ENCODE results near the gene HS6ST3. TPM values are rescaled to one million over a fixed set of nuclear protein-coding genes. Genes with fewer than 3 reads are reported as not detected.

HS6ST3 gene
- total and polyA plus RNA-seq, 9 of the 15 experiments (the other 6 are each of a cell fraction or from before 2014, with no cell fraction given), result not detected

- TF ChIP-seq ZNF311 (CRISPR knock-in tag; IDR thresholded peaks at IDR 0.05) (no peak), TCF3 (CRISPR knock-in tag; IDR thresholded peaks at IDR 0.05) (no peak), ZNF76 (CRISPR knock-in tag; IDR thresholded peaks at IDR 0.05; ENCODE audit: borderline replicate concordance) (no peak), POLR2B (IDR thresholded peaks at IDR 0.05; ENCODE audit: low read depth, partially characterized antibody) (no peak)
Measured at GRCh38 chr13:96546463-96546862, 456.6 kb downstream of the HS6ST3 start (continued).

DNA sequence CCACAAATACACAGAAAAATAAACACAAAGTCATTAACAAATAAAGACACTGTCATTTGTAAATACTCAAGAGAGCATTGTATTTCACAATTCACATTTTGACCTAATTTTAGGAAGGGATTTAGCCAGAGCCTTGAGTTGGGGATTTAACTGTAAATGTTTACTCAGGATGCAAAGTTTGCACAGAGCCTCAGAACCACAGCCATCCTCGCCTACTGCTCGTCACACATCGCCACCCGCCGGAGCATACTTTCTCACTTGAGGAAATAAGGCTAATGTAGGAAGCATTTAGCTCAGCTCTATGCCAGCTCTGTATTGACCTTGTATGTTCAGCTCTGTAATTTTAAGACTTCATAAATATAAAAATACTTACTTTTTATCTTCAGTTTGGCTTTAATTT lies 461.6 kb downstream of the HS6ST3 start:
- 0% methylated on average over 5 of the region's 5 CpGs for WGBS (ENCODE audit: insufficient coverage, low coverage, missing lambda C conversion rate)
- CTCF ChIA-PET (ENCODE audit: low intra/inter-chr PET ratio), result no interaction called here
- no peak for TF ChIP-seq POLR2AphosphoS5 (IDR thresholded peaks at IDR 0.05; ENCODE audit: control insufficient read depth, insufficient read depth, low read depth, low read length)
- TF ChIP-seq RBM34 (IDR thresholded peaks at IDR 0.05; ENCODE audit: borderline replicate concordance, insufficient read depth, low read length), result no peak
- TF ChIP-seq XRCC4 (IDR thresholded peaks at IDR 0.05; ENCODE audit: extremely low read depth, insufficient read depth, insufficient read length), result no peak
- TF ChIP-seq ZMIZ1 (IDR thresholded peaks at IDR 0.05; ENCODE audit: low read depth in 2 of 2, low read length in 2 of 2), result no peak
- no peak for TF ChIP-seq ZNF436 (CRISPR knock-in tag; IDR thresholded peaks at IDR 0.05)
- TF ChIP-seq, protein P1, sequence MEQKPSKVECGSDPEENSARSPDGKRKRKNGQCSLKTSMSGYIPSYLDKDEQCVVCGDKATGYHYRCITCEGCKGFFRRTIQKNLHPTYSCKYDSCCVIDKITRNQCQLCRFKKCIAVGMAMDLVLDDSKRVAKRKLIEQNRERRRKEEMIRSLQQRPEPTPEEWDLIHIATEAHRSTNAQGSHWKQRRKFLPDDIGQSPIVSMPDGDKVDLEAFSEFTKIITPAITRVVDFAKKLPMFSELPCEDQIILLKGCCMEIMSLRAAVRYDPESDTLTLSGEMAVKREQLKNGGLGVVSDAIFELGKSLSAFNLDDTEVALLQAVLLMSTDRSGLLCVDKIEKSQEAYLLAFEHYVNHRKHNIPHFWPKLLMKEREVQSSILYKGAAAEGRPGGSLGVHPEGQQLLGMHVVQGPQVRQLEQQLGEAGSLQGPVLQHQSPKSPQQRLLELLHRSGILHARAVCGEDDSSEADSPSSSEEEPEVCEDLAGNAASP (IDR thresholded peaks at IDR 0.05), result no peak
- TF ChIP-seq ELF4 (CRISPR knock-in tag; IDR thresholded peaks at IDR 0.05), result no peak
- TF ChIP-seq ZSCAN29 (IDR thresholded peaks at IDR 0.05), result no peak

More for the DNA sequence above, 461.6 kb downstream of the HS6ST3 start:
- FAIRE-seq (no peak), DNase-seq (ENCODE audit: extremely low read depth in 1 of 4, low spot score in 3 of 4) (no peak), ATAC-seq (no peak)
- Histone ChIP-seq H2AFZ (ENCODE audit: low read depth, low read length) (no peak overlapping the region), H3K9ac (ENCODE audit: insufficient read depth in 1 of 2, low read depth in 2 of 2, low read length in 2 of 2) (no peak overlapping the region), H3K27me3 (ENCODE audit: control insufficient read depth in 2 of 2, insufficient read depth in 2 of 2, low read length in 2 of 2) (no peaks in the 10 kb centered on the region), H3K79me2 (ENCODE audit: control insufficient read depth, insufficient read depth, low read length) (no peaks in the 10 kb centered on the region), H3K9me3 (replicated peaks; ENCODE audit: control insufficient read depth, insufficient read depth, low read depth, low read length) (no peaks in the 10 kb centered on the region), H3K9me1 (ENCODE audit: control insufficient read depth, insufficient read depth, low read length) (no peaks in the 10 kb centered on the region), H3K4me3 (no peak overlapping the region), H4K20me1 (replicated peaks; ENCODE audit: control insufficient read depth, insufficient read depth, low read length) (no peaks in the 10 kb centered on the region), H3K36me3 (ENCODE audit: control insufficient read depth, insufficient read depth, low read length) (no peaks in the 10 kb centered on the region), H3K27ac (ENCODE audit: extremely low read depth, low read depth, low read length) (no peak overlapping the region), H3K4me1 (replicated peaks in 1 of 2; ENCODE audit: control insufficient read depth in 2 of 2, insufficient read depth in 2 of 2, low read length in 2 of 2) (no peaks in the 10 kb centered on the region), H3K4me2 (ENCODE audit: insufficient read depth, low read length) (no peak overlapping the region)
- no TSS peak for BruUV-seq (replicated peaks)
- intact Hi-C loops (cut with micrococcal nuclease) (no loop called here), in situ Hi-C loops (cut with MboI) (no loop called here)
- POLR2A ChIA-PET, result no interaction called here
